ENCODE results near the gene TNFAIP8L3. TPM values are rescaled to one million over a fixed set of nuclear protein-coding genes. Genes with fewer than 3 reads are reported as not detected.
A peak's percentile ranks its signal among the peaks of the same experiment; 100 is the strongest.

TNFAIP8L3 gene
- total RNA-seq, 1 donor from 2014 or later: 4.8 TPM

- intact Hi-C loops (cut with DNase I): no loop called here
- no peak for DNase-seq (ENCODE audit: low spot score)
These were observed 1.1 kb upstream of the TNFAIP8L3 start for GRCh38 chr15:51095681-51096331.

DNA sequence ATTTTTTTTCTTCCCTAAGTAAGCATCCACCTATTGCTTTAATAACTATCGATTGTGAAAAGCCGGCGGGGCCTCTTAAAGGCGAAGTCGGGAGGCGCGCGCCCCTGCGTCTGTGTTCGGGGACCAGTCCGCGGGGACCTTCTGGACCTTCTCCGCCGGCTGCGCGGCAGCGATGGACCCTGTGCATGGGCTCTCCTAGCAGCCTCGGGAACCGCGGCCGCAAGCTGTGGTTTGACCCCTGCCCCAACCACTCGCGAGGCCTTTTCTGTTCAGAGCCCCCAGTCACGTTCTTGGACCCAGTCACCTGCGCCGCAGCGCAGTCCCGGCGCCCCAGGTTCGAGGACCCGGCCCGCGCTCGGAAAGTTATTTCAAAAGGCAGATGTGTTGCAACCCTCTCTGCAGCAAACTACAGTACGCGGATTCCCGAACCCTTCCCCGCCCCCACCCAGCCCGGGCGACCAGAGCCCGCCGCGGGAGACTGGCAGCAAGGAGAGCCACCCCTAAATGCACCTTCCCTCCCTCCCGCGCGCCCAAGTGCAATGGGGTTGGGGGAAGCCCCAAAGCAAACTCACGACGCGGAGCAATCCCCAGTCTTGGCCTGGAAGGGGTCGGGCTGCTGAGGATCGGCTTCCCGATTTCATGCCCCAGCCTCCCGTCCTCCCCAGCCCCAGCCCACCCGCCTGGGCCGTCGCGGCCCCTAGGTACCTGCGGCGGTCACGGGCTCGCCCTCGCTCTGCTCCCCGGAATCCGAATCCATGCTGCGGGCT is 684 bp downstream of the TNFAIP8L3 start:
- no peak for DNase-seq (ENCODE audit: low spot score)
- intact Hi-C loops (cut with DNase I): no loop called here

GRCh38 chr15:51093488-51093838 is 1.2 kb downstream of the TNFAIP8L3 start:
- no peak for DNase-seq (ENCODE audit: low spot score)

DNA sequence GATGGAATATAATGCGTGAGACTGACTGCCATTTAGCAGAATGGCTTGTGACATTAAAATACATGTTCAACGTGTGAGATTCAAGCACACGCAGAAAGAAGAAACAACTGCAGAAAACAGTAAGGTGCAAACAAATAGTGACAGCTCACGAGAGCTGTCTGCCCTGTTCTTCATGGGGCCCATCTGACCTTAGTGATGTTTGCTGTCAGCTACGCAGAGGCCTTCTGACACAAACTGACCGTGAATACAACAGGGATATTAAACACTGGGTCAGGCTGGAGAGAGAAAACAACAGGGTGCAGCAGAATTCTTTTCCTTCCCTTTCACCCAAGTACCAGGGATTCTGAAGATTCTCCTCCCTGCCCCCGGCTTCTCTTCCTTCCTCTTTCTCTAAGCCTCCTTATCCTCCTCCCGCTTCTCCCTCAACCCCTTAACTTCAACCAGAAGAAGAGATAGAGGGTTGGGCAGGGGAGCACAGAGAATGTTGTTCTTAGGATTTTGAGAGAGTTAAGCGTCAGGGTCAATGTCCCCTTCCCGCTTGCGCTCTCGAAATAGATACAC is 2.1 kb downstream of the TNFAIP8L3 start:
- no peak for DNase-seq (ENCODE audit: low spot score)
- intact Hi-C loops (cut with DNase I): no loop called here

More at GRCh38 chr15:51093488-51093838, 1.2 kb downstream of the TNFAIP8L3 start:
- intact Hi-C loops (cut with DNase I): no loop called here

DNA sequence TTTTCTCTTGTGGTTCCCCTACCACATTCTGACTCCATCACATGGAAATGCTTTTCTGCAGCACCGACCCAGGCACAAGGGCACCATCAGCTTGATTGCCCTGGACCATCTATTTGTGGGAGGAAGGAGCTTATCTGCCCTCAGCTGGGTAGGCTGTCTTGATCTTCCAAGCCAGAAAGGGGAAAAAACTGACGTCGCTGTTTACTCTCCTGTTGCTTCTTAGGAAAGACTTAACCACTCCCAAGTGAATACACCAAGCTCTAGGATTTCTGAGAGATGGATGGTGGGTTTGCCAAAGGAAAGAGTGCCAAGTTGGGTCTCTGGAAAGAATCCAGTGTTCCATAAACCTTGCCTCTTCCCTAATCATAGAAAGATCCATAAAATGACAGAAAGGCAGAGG is 4.0 kb downstream of the TNFAIP8L3 start:
- intact Hi-C loops (cut with DNase I): no loop called here
- DNase-seq (ENCODE audit: low spot score): no peak

GRCh38 chr15:51089699-51090453 is 4.8 kb downstream of the TNFAIP8L3 start:
- no peak for DNase-seq (ENCODE audit: low spot score)
- intact Hi-C loops (cut with DNase I): no loop called here

DNA sequence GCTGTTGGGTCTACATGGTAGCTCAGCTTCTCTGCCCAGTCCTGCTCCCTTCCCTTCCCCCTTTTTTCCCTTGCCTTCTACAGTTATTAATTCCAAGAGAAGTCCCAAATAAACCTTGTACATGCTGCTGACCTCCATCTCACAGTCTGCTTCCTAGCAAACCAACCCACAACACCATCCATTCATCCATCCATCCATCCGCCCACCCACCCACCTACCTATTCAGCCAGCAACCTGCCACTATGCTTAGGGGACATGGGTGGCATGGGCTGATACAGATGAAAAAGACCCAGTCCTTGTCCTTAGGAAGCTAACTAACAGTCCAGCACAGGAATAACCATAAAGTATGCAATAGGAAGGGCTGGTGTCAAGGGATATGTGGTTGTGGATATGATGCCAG is 5.7 kb downstream of the TNFAIP8L3 start:
- DNase-seq (ENCODE audit: low spot score): no peak
- intact Hi-C loops (cut with DNase I): no loop called here

GRCh38 chr15:51088585-51088984 is 6.1 kb downstream of the TNFAIP8L3 start:
- intact Hi-C loops (cut with DNase I): no loop called here
- no peak for DNase-seq (ENCODE audit: low spot score)

DNA sequence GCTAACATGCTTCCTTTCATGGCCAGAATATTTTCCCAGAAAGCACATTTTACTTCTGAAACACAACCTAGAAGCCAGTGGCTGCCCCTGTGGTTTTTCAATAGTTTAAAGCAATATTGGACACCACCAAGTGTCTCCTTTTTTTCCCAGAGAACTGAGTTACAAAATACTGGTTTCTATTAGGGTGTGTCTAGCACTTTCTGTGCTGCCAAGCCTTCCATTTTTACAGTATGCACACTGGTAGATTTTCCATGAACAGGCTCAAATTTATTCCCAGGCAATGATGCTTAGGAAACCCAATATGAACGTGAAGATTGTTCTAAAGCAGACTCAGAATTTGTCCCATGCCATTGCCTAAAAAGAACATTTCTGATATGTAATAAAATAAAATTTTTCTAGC is 7.2 kb downstream of the TNFAIP8L3 start:
- intact Hi-C loops (cut with DNase I): no loop called here
- no peak for DNase-seq (ENCODE audit: low spot score)

DNA sequence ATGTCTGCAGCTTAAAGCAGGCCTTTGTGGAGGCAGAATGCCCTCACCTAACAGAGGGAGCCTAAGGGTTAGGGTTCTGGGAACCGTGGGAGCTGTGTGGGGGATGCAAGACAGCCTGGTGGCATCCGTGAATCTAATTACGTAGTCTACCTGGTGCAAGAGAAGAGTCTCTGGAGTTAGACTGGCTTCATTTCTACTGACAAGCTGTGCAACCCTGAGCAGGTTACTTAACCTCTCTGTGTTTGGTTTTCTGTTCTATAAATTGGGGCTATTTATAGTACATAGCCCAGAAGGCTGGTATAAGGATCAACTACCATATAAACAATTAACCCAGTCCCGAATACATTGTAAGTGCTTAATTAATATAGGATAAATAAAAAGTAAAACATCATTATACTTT is 8.3 kb downstream of the TNFAIP8L3 start:
- DNase-seq (ENCODE audit: low spot score): no peak
- intact Hi-C loops (cut with DNase I): no loop called here

DNA sequence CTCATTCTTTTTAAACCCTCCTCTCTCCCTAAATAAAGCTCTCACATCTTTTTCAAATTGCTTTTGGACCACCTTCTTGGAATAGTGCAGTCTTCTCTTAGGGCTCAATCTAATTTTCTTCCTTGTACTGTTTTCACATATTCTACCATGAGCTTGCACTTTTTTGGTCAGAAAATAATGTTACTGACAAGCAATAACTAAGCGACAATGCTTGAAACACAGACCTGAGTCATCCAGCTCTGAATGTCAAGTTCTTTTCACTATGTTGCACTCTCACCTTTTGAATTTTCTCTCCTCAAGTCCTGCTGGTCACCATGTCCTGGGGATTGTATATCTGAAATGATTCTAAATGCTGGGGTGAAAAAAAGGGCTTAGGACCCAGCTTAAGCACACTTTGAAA is 8.9 kb downstream of the TNFAIP8L3 start:
- intact Hi-C loops (cut with DNase I): no loop called here
- no peak for DNase-seq (ENCODE audit: low spot score)

GRCh38 chr15:51083641-51084166 is 11.0 kb downstream of the TNFAIP8L3 start:
- DNase-seq (ENCODE audit: low spot score): no peak
- intact Hi-C loops (cut with DNase I): no loop called here

DNA sequence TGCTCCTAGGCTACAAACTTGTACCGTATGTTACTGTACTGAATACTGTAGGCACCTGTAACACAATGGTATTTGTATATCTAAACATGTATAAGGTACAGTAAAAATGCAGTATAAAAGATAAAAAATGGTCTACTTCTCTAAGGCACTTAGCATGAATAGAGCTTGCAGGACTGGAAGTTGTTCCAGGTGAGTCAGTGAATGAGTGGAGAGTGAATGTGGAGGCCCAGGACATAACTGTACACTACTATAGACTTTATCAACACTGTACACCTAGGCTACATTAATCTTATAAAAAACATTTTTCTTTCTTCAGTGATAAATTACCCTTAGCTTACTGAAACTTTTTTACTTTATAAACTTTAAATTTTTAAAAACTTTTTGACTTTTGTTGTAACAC is 12.5 kb downstream of the TNFAIP8L3 start:
- intact Hi-C loops (cut with DNase I): no loop called here
- no peak for DNase-seq (ENCODE audit: low spot score)

DNA sequence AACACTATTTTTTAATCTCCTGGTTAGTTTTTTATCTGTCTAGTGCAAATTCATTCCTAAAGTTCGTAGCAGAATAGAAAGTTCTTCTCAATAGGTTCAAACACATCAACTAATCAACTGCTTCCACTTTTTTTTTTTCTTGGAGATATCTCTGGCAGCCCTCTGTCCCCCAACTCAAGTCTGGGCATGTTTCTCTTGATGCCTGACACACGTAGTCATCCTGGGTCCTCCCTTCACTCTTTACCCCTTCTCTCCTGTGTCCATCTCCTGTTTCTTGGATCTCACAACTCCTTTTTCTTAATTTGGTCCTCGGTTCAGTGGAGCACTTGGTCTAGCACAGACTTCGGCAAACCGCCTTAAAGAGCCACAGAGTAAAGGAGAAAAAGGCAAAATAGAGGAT is 14.4 kb downstream of the TNFAIP8L3 start:
- no peak for DNase-seq (ENCODE audit: low spot score)
- intact Hi-C loops (cut with DNase I): no loop called here

DNA sequence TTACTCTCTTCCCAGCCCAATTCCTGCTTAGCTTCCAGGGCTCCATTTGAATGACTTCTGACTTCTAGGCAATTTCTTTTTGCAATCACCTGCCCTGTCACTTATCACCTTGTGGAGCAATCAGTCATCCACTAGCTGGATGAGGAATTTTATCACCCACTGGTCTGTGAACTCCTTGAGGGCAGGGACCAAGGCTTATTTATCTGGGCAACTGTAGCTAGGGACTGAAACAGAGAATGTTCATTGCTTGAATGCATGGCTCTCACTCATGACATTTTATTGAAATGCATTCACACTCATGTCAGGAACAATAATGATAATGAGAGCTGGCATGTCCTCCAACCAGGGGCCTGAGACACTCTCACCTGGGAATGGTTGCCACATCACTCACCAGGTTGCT is 15.5 kb downstream of the TNFAIP8L3 start:
- no peak for DNase-seq (ENCODE audit: low spot score)
- intact Hi-C loops (cut with DNase I): no loop called here

DNA sequence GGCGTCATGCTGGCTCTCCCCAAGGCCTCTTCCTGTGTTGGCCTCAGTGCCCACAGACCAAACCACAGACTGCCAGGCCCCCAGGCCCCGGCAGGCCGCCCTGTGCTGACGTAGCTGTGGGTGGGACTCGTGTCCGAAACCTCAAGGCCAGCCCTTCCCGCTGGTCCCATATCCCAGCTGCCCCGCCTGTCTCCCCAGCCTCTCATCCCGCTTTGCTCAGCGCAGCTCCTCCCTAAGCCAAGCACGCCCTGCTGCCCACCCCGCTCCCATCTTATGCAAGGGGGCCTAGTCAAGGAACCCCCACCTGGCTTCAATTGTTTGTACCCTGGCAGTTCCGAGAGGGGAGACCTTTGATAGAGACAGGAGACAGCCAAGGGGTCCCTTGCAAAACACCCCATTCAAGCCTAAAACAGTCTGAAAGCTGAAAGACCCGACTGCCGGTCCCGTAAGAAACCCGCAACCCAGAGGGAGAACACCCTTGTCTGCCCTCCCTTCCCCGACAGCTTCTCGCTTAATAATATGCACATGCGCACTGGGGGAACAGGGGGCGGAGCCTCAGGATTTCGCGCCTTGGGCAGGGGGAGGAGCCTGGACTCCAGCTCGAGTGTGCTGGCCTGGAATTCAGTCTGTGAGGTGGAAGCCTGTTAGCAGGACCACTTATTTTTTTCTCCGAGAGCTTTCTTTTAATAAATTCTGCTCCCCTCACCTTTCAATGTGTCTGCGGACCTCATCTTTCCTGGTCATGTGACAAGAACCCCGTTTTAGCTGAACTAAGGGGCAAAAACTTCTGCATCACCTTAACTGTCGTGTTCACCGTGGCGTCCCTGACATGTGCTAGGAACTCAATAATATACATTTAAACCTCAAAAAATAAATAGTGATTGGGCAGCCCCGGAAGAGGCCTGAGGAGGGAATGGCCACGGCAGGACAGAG is 17.2 kb downstream of the TNFAIP8L3 start:
- intact Hi-C loops (cut with DNase I): no loop called here

DNA sequence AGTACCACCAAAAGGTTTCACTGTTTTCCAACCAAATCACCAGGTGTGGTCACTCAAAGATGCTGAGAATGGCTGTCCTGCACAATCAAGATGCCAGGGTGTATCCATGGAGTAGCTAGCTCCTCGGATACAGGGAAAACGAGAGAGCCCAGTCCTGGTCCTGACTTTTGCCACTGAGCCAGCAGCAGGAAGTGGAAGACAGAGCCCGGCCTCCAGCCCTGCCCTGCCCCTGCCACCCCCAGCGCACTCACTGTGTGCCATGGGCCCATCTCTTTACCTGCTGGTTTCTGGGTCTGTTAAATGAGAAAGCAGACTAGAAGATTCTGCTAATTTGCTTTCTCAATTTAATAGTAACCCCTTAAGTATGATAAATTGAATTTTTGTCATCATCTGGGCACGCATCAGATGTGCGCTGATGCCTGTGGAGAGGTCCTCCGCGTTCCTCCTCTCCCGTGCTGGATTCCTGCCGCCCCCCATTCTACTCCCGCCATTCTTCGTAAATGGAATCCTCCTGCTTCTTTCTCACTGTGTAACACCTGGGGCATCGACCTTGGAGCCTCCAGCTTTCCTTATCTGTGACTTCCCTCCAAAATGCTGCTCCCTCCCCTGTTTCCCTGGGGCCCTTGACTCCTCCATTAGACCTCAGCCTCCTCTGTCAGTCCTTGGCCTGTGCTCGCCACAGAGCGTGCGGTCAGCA is 18.0 kb downstream of the TNFAIP8L3 start:
- intact Hi-C loops (cut with DNase I): no loop called here
- no peak for DNase-seq (ENCODE audit: low spot score)

More for the DNA sequence above, 17.2 kb downstream of the TNFAIP8L3 start:
- DNase-seq (ENCODE audit: low spot score): peak; percentile 77

DNA sequence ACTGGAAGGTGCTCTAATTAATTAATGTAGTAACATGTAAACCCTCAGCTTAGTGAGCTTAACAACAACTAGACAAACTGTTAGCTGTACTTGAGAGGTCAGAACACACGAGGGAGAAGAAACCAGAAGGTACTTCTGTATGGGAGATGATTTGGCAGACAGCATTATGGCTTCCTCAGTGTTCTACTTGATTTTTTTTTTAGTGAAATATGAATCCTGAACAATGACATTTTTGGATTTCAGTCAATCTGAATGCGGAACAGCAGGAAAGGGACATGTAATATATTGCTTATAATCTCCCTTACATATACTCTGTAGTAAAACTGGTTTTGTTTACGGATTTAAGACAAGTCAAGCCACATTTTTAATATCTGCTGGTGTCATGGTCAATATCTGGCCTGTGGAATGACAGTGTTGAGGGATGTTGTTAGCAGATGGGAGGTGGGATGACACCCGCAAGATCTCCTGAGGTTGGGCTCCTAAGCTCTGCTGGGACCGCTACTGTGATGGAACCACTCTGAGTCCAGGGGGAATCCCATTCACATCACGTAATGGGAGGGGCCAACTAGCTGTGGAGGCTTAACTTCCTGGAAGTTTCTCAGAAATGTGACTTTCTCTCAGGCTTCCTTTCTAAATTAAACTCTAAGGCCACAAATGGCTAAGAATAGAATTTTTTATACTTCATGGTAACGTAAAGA is 18.7 kb downstream of the TNFAIP8L3 start:
- DNase-seq (ENCODE audit: low spot score): no peak
- intact Hi-C loops (cut with DNase I): no loop called here
